Measurements from ENCODE around the gene OPCML.

- no peak for TF ChIP-seq POLR2A (IDR thresholded peaks at IDR 0.05)
- TF ChIP-seq CTCF (IDR thresholded peaks at IDR 0.05): no peak
- TF ChIP-seq POLR2AphosphoS5 (IDR thresholded peaks at IDR 0.05): no peak
Observed at GRCh38 chr11:133284156-133284555, 248.1 kb downstream of the OPCML start.

Data from prostate gland (tissue), 2 donors.